GM19395 (cell line): ENCODE measurements around the gene SAMMSON.

Experiments used
- ATAC-seq: cut with Tn5 transposase; IDR thresholded peaks from one replicate; pipeline ENCODE4 v1.9.1; 2021; ENCODE audit warnings: mild to moderate bottlenecking, moderate library complexity; ENCODE audit not compliant: unreplicated experiment

The SAMMSON gene

DNA sequence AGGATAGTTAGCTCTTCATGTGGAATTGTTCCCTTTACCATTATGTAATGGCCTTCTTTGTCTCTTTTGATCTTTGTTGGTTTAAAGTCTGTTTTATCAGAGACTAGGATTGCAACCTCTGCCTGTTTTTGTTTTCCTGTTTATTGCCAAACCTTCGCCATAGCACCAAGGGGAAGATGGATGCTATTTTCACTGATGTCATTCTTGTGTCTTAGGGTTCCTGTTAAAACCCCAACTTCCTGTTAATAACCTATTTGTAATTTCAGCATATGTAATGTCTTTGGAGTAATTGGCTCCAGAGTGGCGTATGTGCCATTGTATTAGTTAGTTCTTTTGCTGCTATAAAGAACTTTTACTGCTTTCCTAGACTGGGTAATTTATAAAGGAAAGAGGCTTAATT is 10.8 kb downstream of the SAMMSON start:
- ATAC-seq = no peak

GRCh38 chr3:70011582-70011981 is 12.0 kb downstream of the SAMMSON start:
- no peak for ATAC-seq

DNA sequence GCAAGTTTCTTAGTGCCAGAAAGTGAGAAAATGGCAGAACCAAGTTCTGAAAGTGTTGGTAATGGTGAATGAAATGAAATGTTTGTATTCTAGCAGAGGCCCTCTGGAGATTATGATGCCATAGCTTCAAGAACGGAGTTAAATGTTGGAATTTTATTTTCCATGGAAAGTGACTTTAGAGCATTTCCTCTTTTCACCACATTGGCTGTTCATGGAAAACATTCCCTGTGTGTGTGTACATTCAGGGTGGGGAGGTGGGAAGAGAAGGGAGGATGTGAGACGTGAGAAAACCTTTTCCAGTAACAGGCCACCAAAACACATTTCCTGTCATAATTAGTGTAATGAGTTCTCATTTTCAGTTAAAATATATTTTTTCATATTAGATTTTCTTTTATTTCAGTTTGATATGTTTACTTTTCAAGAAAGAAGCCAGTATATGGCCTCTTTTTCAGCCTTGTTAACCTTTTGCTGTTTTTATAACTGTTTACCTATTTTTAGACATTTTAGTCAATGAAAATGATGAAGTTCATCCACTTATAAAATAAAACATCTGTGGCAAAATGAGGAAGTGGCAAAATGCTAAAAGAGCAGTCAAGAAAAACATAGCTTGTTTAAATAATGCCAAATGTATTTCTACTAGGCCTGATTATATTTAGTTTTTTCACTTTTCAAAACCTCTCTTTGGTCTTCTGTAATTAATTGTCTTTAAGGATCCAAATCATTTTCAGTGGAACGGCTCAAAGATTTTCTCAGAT is 21.6 kb downstream of the SAMMSON start:
- ATAC-seq = no peak

GRCh38 chr3:70028361-70028760 is 28.8 kb downstream of the SAMMSON start:
- no peak for ATAC-seq

DNA sequence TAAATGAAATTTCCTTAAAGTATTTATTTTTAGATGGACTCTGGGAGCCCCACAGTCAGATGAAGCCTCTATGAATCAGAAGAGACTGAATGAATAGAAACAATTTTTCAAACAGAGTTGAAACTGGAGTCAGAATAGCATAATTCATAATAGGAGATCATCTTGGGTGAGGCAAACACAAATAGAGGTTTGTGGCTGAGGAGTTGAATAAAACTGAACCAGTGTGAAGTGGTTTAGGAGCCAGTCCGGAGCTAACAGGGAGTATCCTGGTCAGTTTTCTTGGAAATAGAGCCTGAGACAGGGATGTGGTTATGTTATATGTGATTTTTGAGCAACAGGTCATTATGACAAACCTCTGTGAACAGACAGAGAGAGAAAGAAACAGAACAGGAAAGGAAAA is 39.2 kb downstream of the SAMMSON start:
- ATAC-seq = no peak

DNA sequence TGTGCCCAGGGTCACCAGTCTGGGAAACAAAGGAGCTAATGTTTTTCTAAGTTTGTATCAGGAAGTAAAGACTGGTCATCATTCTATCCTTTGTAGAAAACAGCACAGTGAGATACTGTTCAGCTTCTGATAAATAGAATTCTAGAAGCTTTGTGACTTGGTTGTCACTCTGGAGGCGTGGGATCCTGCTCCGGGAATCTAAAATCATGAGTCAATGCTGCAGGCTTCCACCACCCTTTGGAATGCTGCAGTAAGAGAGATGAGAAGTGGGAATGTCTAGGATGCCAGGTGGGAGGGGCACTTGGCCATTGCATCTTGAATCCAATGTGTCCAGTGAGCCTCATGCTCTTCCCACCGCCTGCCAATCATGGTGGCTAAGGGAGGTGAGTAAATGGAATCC is 40.9 kb downstream of the SAMMSON start:
- no peak for ATAC-seq

- no peak for ATAC-seq
Measured at GRCh38 chr3:70042641-70043040, 43.1 kb downstream of the SAMMSON start.

GRCh38 chr3:70049761-70050160 is 50.2 kb downstream of the SAMMSON start:
- ATAC-seq = no peak

DNA sequence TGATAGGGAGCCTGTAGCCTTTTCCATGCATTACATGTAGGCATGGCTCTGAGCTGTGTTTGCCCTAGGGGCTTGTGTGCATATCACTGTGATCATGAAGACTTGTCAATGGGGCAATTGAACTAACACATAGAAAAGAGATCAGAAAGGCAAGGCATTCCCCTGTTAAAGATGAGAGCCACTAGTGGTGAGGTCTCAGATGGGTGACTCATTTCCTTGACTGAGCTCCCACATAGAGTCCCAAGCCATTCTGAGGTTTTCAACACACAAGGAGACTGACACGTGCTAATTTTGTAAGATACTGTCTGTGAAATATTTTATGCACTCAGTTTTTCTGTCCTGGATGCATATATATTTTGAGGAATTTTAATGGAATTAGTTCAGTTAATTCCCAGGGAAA is 53.8 kb downstream of the SAMMSON start:
- no peak for ATAC-seq

DNA sequence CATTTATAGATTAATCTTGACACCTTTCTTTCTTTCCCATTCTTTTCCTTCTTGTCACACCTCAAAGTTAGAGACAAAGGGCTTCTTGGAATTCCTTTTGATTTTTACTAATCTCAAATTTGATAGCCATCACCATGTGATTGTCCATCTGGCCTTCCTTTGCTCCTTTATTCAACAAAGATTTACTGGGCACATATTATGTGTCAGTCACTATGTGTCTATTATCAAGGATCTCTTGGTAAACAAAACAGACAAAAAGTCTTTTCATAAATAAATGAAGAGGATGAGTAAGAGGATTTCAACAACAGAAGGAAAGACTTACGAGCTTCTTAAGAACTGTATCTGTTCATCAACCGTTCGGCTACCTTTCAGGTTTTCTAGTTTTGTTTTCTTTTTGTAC is 56.5 kb downstream of the SAMMSON start:
- no peak for ATAC-seq

GRCh38 chr3:70057426-70057825 is 57.9 kb downstream of the SAMMSON start:
- no peak for ATAC-seq

DNA sequence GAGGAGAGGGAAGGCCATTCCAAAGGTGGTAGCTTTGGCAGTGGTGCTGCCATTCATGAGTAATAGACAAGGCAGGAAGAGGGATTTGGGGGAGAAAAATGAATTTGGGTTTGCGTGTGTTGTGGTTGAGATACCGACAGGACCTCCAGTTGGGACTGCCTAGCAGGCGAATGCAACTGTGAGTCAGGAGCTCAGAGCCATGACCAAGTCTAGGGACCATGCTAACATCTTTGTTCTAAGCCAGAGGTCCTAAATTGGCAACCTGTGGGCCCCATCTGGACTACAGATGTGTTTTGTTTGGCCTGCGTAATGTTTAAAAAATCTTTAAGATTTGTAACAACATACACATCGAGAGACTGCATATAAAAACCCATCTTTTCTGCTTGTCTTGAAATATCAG is 61.6 kb downstream of the SAMMSON start:
- ATAC-seq = no peak

DNA sequence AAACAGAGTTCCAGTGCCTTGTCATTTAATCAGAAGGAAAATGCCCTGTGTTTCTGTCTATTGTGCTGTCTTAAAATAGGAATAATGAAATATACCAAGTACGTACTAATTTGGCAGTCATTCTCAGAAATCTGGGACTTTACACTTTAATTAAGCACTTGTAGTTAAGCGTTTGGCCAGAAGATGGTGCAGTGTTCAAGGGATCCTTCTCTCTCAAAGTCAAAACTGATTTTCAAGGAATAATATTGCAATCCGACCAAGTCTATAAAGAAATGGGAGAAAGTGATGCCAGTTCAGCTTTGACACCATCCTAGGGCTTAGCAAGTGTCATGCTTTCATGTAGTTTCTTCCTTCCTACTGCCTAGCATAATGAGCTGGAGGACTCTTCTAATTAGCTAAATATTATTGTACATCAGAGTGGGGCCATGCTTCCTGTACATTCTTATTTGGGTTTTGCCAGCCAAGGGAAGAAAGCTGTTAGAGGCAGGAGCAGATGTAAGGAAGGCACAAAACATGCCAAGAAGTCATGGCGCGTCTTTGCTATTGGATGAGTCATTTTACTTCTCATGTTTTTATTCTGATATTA is 64.8 kb downstream of the SAMMSON start:
- no peak for ATAC-seq

GRCh38 chr3:70065696-70066253 is 66.2 kb downstream of the SAMMSON start:
- ATAC-seq = no peak

GRCh38 chr3:70067860-70068521 is 68.5 kb downstream of the SAMMSON start:
- no peak for ATAC-seq

GRCh38 chr3:70069557-70069956 is 70.0 kb downstream of the SAMMSON start:
- no peak for ATAC-seq

- no peak for ATAC-seq
Measured at GRCh38 chr3:70071138-70071537, 71.6 kb downstream of the SAMMSON start.

DNA sequence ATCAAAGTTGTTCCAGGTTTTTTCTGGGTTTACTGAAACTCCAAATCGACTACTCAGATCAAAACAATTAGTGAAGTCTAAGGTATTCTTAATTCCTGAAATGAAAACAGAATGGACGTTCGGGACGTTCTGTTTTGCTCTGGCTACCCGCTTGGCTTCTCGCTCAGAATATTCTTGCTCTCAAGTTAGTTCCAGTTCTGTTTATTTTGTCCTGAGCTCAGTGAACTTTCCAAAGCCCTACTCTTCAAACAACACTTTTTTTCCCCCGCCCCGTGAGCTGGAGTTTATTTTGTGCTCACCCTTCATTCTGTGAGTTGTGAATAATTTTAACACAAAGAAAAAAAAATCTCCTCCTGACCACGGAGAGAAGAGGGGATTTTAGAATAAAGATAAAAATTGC is 72.6 kb downstream of the SAMMSON start:
- ATAC-seq = no peak

- ATAC-seq = no peak
Measured at GRCh38 chr3:70072754-70073153, 73.2 kb downstream of the SAMMSON start.

DNA sequence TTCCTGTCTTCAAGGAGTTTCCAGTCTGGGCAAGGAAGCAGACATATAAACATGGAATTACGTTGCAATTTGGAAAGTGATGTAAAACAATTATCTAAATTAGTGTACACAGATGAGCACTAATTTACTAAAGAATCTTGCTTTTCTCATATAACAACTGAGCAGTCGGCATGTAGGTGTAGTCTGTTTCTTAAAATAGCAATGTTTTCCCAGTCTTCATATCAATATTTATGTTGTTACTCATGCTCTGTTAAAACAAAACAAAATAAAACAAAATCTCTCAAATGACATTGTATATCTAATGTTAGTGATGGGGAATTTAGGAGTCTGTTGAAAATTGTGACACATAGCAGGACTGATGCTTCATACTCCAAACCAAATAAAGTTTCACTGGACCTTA is 75.6 kb downstream of the SAMMSON start:
- no peak for ATAC-seq

- no peak for ATAC-seq
Measured at GRCh38 chr3:70076396-70076795, 76.9 kb downstream of the SAMMSON start.

DNA sequence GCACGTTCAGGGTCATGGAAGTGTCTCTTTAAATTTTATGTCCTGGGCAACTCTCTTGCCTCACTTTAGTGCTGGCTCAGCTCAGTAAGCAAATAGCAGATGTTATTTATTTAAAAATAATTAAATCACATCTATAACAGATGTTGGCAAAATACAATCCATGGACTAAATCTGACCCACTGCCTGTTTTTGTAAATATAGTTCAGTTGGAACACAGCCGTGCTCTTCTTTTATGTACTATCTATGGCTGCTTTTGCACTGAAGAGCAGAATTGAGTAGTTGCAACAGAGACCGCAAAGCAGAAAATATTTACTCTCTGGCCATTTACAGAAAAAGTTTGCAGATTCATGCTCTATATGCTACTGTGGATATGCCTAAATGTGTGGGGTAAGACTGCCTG is 79.2 kb downstream of the SAMMSON start:
- no peak for ATAC-seq
